GM23248 (cell line): ENCODE results near the gene RANBP9. TPM values are rescaled to one million over a fixed set of nuclear protein-coding genes. Genes with fewer than 3 reads are reported as not detected.

ENCODE experiments used
- DNase-seq: peaks from one replicate; pipeline ENCODE4 v3.0.0-alpha.2; 2015
- H2AFZ ChIP-seq: fragments of 200-600 bp; sonication (generic); 2 replicates; pipeline ENCODE4 v1.6.1; 2016; ENCODE audit warnings: antibody characterized with exemption
- H3F3A ChIP-seq: fragments of 200-600 bp; sonication (generic); 2 replicates; pipeline ENCODE4 v1.6.1; 2016; ENCODE audit warnings: mild to moderate bottlenecking, antibody characterized with exemption, mixed run types; ENCODE audit not compliant: insufficient read depth
- H3K27ac ChIP-seq: fragments of 200-600 bp; sonication (generic); 2 replicates; pipeline ENCODE4 v1.5.1; 2016; ENCODE audit warnings: mild to moderate bottlenecking
- H3K27me3 ChIP-seq: fragments of 200-600 bp; sonication (generic); replicated peaks from 2 replicates; pipeline ENCODE4 v1.6.1; 2016; ENCODE audit warnings: mild to moderate bottlenecking; ENCODE audit not compliant: insufficient read depth
- H3K36me3 ChIP-seq: fragments of 200-600 bp; sonication (generic); 2 replicates; pipeline ENCODE4 v1.6.1; 2016; ENCODE audit warnings: low read depth, mild to moderate bottlenecking
- H3K4me1 ChIP-seq: fragments of 200-600 bp; sonication (generic); 2 replicates; pipeline ENCODE4 v1.6.1; 2016; ENCODE audit warnings: mild to moderate bottlenecking; ENCODE audit not compliant: insufficient read depth
- H3K4me2 ChIP-seq: fragments of 200-600 bp; sonication (generic); one replicate; pipeline ENCODE4 v1.6.1; 2016; ENCODE audit warnings: mild to moderate bottlenecking; ENCODE audit not compliant: unreplicated experiment
- H3K4me3 ChIP-seq: fragments of 200-600 bp; sonication (generic); 2 replicates; pipeline ENCODE4 v1.5.1; 2016; ENCODE audit warnings: mild to moderate bottlenecking
- H3K79me2 ChIP-seq: fragments of 200-600 bp; sonication (generic); 2 replicates; pipeline ENCODE4 v1.6.1; 2016; ENCODE audit warnings: mild to moderate bottlenecking; ENCODE audit not compliant: insufficient read depth
- H3K9ac ChIP-seq: fragments of 200-600 bp; sonication (generic); 2 replicates; pipeline ENCODE4 v1.6.1; 2016; ENCODE audit warnings: mild to moderate bottlenecking
- H3K9me2 ChIP-seq: fragments of 200-600 bp; sonication (generic); 2 replicates; pipeline ENCODE4 v1.6.1; 2016; ENCODE audit warnings: mixed run types, mild to moderate bottlenecking, moderate library complexity; ENCODE audit not compliant: insufficient read depth
- H3K9me3 ChIP-seq: fragments of 200-600 bp; sonication (generic); one replicate; pipeline ENCODE4 v1.6.1; 2017; ENCODE audit warnings: low read depth
- H4K20me1 ChIP-seq: fragments of 200-600 bp; sonication (generic); 2 replicates; pipeline ENCODE4 v1.6.0; 2016; ENCODE audit not compliant: insufficient read depth
- EZH2 ChIP-seq: fragments of 200-600 bp; sonication (generic); IDR thresholded peaks from 2 replicates; pipeline ENCODE4 v1.6.1; 2018; ENCODE audit warnings: antibody characterized with exemption, mild to moderate bottlenecking; ENCODE audit not compliant: insufficient read depth, poor library complexity, severe bottlenecking
- EZH2phosphoT487 ChIP-seq: fragments of 200-600 bp; sonication (generic); IDR thresholded peaks from 2 replicates; pipeline ENCODE4 v1.6.1; 2018; ENCODE audit warnings: antibody characterized with exemption, moderate library complexity, mild to moderate bottlenecking, low read depth; ENCODE audit not compliant: insufficient read depth
- WGBS, 2 experiments: methylation state at CpG; one replicate each; pipeline ENCODE4 v1.1.6; 2015 to 2017; ENCODE audit warnings: low lambda C conversion rate in 2 of 2, low coverage in 1 of 2; ENCODE audit errors: missing lambda C conversion rate in 2 of 2; 5-methylcytosine and 5-hydroxymethylcytosine counted together
- in situ Hi-C: fragments of 300-500 bp; cut with MboI; formaldehyde crosslinking; loops from 2 replicates; pipeline ENCODE4 v1.15.0; 2020
- polyA plus RNA-seq: library from polyadenylated mRNA; unstranded; fragments of >200 nt; fragmentation: Nextera tagmentation; extraction: Ambion mirVana; gene quantifications from 2 replicates; pipeline ENCODE4 v1.2.1, GENCODE V29; 2016
- total RNA-seq: library from RNA; depleted of rRNA; stranded (reverse); fragments of >200 nt; shearing (Covaris generic); gene quantifications from 2 replicates; pipeline ENCODE4 v1.2.3, GENCODE V29; 2014

RANBP9 gene
- total and polyA plus RNA-seq, 2 experiments from 2014 or later, result 8.0 to 29.8 TPM

GRCh38 chr6:13630499-13630898 is 81.1 kb downstream of the RANBP9 start:
- H3K4me1 ChIP-seq, result no peaks in the 10 kb centered on the region
- H3K4me3 ChIP-seq, result no peak overlapping the region
- H3K9me3 ChIP-seq, result no peaks in the 10 kb centered on the region
- H3K9me2 ChIP-seq, result no peaks in the 10 kb centered on the region
- H3K79me2 ChIP-seq, result peaks cover 15% of the 10 kb centered on the region; the same call in 1 of the 2 replicates
- no peak overlapping the region for H3K9ac ChIP-seq
- in situ Hi-C loops, result no loop called here
- H3K36me3 ChIP-seq, result peaks cover 49% of the 10 kb centered on the region
- 100% methylated on average over 1 of the region's 1 CpG for WGBS, 2 experiments
- no peak overlapping the region for H3K4me2 ChIP-seq
- no peaks in the 10 kb centered on the region for H3K27me3 ChIP-seq
- TF ChIP-seq EZH2phosphoT487 (no peak), EZH2 (no peak)
- no peaks in the 10 kb centered on the region for H4K20me1 ChIP-seq
- no peak overlapping the region for H3K27ac ChIP-seq
- no peak overlapping the region for H2AFZ ChIP-seq
- peaks cover 21% of the 10 kb centered on the region; the same call in 1 of the 2 replicates for H3F3A ChIP-seq
- no peak for DNase-seq

GRCh38 chr6:13629459-13630116 is 82.0 kb downstream of the RANBP9 start:
- no peak overlapping the region for H3K9ac ChIP-seq

GRCh38 chr6:13624871-13625288 is 86.8 kb downstream of the RANBP9 start:
- Histone ChIP-seq H3K79me2 (peaks cover 34% of the 10 kb centered on the region), H3K4me2 (no peak overlapping the region), H3K9me3 (no peaks in the 10 kb centered on the region), H2AFZ (no peak overlapping the region), H3K9me2 (no peaks in the 10 kb centered on the region), H4K20me1 (no peaks in the 10 kb centered on the region), H3K4me3 (no peak overlapping the region), H3K27ac (0 out of 2 replicates have a peak overlapping the region, but pooled peaks have one; percentile 12), H3K36me3 (peaks cover 65% of the 10 kb centered on the region), H3F3A (peaks cover 67% of the 10 kb centered on the region), H3K27me3 (no peaks in the 10 kb centered on the region), H3K4me1 (no peaks in the 10 kb centered on the region), H3K9ac (no peak overlapping the region)
- 61 to 67% methylated on average over 4 of the region's 4 CpGs for WGBS, 2 experiments
- peak; percentile 66 for DNase-seq
- in situ Hi-C loops, result no loop called here
- TF ChIP-seq EZH2 (no peak), EZH2phosphoT487 (no peak)

More at GRCh38 chr6:13629459-13630116, 82.0 kb downstream of the RANBP9 start:
- no peaks in the 10 kb centered on the region for H3K9me2 ChIP-seq
- no peak overlapping the region for H3K4me3 ChIP-seq
- peaks cover 55% of the 10 kb centered on the region for H3K36me3 ChIP-seq
- H3K4me2 ChIP-seq, result no peak overlapping the region
- no peaks in the 10 kb centered on the region for H3K9me3 ChIP-seq
- no peak overlapping the region for H3K27ac ChIP-seq
- H4K20me1 ChIP-seq, result no peaks in the 10 kb centered on the region
- H2AFZ ChIP-seq, result no peak overlapping the region
- H3K79me2 ChIP-seq, result peaks cover 15% of the 10 kb centered on the region; the same call in 1 of the 2 replicates
- 61 to 72% methylated on average over 4 of the region's 4 CpGs for WGBS, 2 experiments
- TF ChIP-seq EZH2 (no peak), EZH2phosphoT487 (no peak)
- in situ Hi-C loops, result no loop called here
- H3K27me3 ChIP-seq, result no peaks in the 10 kb centered on the region
- H3K4me1 ChIP-seq, result no peaks in the 10 kb centered on the region
- DNase-seq, result no peak
- peaks cover 27% of the 10 kb centered on the region for H3F3A ChIP-seq

- peaks cover 49% of the 10 kb centered on the region for H3K36me3 ChIP-seq
- 52 to 56% methylated on average over 2 of the region's 2 CpGs for WGBS, 2 experiments
- H3F3A ChIP-seq, result peaks cover 41% of the 10 kb centered on the region
- no peak overlapping the region for H2AFZ ChIP-seq
- no peaks in the 10 kb centered on the region for H4K20me1 ChIP-seq
- peak; percentile 7 for DNase-seq
- TF ChIP-seq EZH2 (no peak), EZH2phosphoT487 (no peak)
- H3K4me3 ChIP-seq, result peak overlapping the region; percentile 81
- H3K27me3 ChIP-seq, result no peaks in the 10 kb centered on the region
- H3K79me2 ChIP-seq, result peaks cover 56% of the 10 kb centered on the region
- in situ Hi-C loops, result no loop called here
- no peak overlapping the region for H3K27ac ChIP-seq
- no peaks in the 10 kb centered on the region for H3K9me2 ChIP-seq
- H3K9ac ChIP-seq, result peak overlapping the region; percentile 91
- H3K4me2 ChIP-seq, result peak overlapping the region; percentile 96
- no peaks in the 10 kb centered on the region for H3K9me3 ChIP-seq
- H3K4me1 ChIP-seq, result peaks cover 23% of the 10 kb centered on the region
Measured at GRCh38 chr6:13617066-13617465, 94.6 kb downstream of the RANBP9 start.
